ENCODE data around the gene KLHL2. TPM values are rescaled to one million over a fixed set of nuclear protein-coding genes. Genes with fewer than 3 reads are reported as not detected.
A peak's percentile ranks its signal among the peaks of the same experiment; 100 is the strongest.

Gene KLHL2
- polyA plus RNA-seq, 3 donors: 6.9 to 22.6 (median 11.1) TPM

DNA sequence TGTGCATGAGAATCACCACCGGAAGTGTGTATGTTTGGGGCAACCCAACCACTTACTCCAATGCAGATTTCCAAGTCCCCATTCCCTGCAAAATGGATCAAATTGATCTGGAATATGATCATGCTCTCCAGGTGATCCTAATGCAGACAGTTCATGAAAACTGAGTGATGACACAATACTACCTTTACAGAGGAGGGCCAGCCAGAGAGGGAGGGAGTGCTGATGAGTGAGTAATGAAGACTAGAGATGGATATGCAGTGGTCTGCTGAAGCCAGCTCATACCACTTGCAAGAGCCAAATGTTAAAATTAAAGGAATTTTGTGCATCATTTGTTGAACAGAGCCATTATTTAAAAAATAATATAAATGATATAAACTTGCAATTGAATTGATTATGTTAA lies 161.2 kb downstream of the KLHL2 start:
- no peaks in the 10 kb centered on the region for H3K27me3 ChIP-seq (ENCODE audit: control insufficient read depth in 2 of 2, insufficient read depth in 2 of 2, low read length in 2 of 2)
- H4K20me1 ChIP-seq (ENCODE audit: insufficient read depth, low read length): no peaks in the 10 kb centered on the region
- no peaks in the 10 kb centered on the region for H3K27me3 Mint-ChIP-seq (ENCODE audit: low read depth in 3 of 3)
- WGBS (ENCODE audit: insufficient coverage): 100% methylated on average over 1 of the region's 1 CpG
- no peaks in the 10 kb centered on the region for H3K9me3 ChIP-seq (replicated peaks in 1 of 2; ENCODE audit: control insufficient read depth in 1 of 2, insufficient read depth in 1 of 2, low read length in 2 of 2)
- H3K4me1 ChIP-seq (ENCODE audit: control insufficient read depth in 1 of 2, insufficient read depth in 2 of 2, low read length in 2 of 2): no peaks in the 10 kb centered on the region
- no peaks in the 10 kb centered on the region for H3K79me2 ChIP-seq (ENCODE audit: insufficient read depth, low read length)
- H3K4me2 ChIP-seq (replicated peaks; ENCODE audit: extremely low read depth, low read length, poor library complexity, severe bottlenecking): no peak overlapping the region
- peaks cover 0 to 2% (median 0%) of the 10 kb centered on the region in 7 donors for H3K9me3 Mint-ChIP-seq
- intact Hi-C loops (cut with micrococcal nuclease): no loop called here
- peaks cover 4% of the 10 kb centered on the region for H3K4me1 Mint-ChIP-seq
- no peak overlapping the region for H3K9ac ChIP-seq (ENCODE audit: insufficient read depth, low read length, poor library complexity, severe bottlenecking)
- no peak overlapping the region for H3K4me3 ChIP-seq (replicated peaks in 1 of 3; ENCODE audit: low read depth in 2 of 3, low read length in 3 of 3)
- H3K36me3 Mint-ChIP-seq: no peaks in the 10 kb centered on the region
- H3K4me3 Mint-ChIP-seq: no peak overlapping the region
- no peak for DNase-seq
- TF ChIP-seq, protein P1, sequence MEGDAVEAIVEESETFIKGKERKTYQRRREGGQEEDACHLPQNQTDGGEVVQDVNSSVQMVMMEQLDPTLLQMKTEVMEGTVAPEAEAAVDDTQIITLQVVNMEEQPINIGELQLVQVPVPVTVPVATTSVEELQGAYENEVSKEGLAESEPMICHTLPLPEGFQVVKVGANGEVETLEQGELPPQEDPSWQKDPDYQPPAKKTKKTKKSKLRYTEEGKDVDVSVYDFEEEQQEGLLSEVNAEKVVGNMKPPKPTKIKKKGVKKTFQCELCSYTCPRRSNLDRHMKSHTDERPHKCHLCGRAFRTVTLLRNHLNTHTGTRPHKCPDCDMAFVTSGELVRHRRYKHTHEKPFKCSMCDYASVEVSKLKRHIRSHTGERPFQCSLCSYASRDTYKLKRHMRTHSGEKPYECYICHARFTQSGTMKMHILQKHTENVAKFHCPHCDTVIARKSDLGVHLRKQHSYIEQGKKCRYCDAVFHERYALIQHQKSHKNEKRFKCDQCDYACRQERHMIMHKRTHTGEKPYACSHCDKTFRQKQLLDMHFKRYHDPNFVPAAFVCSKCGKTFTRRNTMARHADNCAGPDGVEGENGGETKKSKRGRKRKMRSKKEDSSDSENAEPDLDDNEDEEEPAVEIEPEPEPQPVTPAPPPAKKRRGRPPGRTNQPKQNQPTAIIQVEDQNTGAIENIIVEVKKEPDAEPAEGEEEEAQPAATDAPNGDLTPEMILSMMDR (IDR thresholded peaks at IDR 0.05): no peak
- no peak overlapping the region for H3K27ac Mint-ChIP-seq
- no peak overlapping the region for H3K27ac ChIP-seq (ENCODE audit: low read depth in 1 of 2, low read length in 2 of 2)
- no peaks in the 10 kb centered on the region for H3K36me3 ChIP-seq (replicated peaks in 1 of 2; ENCODE audit: control insufficient read depth in 1 of 2, insufficient read depth in 2 of 2, low read length in 2 of 2)
- H2AFZ ChIP-seq (ENCODE audit: insufficient read depth, low read depth, low read length, poor library complexity, severe bottlenecking): no peak overlapping the region

DNA sequence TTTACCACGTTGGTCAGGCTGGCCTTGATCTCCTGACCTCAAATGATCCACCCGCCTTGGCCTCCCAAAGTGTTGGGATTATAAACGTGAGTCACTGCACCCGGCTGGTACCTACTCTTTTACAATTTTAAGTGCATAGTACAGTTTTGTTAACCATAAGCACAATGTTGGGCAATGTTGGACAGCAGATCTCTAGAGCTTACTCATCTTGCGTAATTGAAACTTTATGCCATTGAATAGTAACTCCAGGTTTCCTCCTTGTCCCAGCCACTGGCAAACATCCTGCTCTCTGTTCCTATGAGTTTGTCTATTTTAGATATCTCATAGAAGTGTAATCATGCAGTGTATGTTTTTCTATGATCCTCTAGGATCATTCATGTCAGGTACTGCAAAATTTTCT lies 162.2 kb downstream of the KLHL2 start:
- Mint-ChIP-seq H3K4me1 (peaks cover 4% of the 10 kb centered on the region), H3K27ac (no peak overlapping the region), H3K36me3 (no peaks in the 10 kb centered on the region), H3K27me3 (ENCODE audit: low read depth in 3 of 3) (no peaks in the 10 kb centered on the region), H3K9me3 (peaks cover 0 to 4% (median under 1%) of the 10 kb centered on the region in 7 donors), H3K4me3 (no peak overlapping the region)
- Histone ChIP-seq H3K27me3 (ENCODE audit: control insufficient read depth in 2 of 2, insufficient read depth in 2 of 2, low read length in 2 of 2) (no peaks in the 10 kb centered on the region), H2AFZ (ENCODE audit: insufficient read depth, low read depth, low read length, poor library complexity, severe bottlenecking) (no peak overlapping the region), H3K9me3 (replicated peaks in 1 of 2; ENCODE audit: control insufficient read depth in 1 of 2, insufficient read depth in 1 of 2, low read length in 2 of 2) (no peaks in the 10 kb centered on the region), H3K36me3 (replicated peaks in 1 of 2; ENCODE audit: control insufficient read depth in 1 of 2, insufficient read depth in 2 of 2, low read length in 2 of 2) (no peaks in the 10 kb centered on the region), H3K4me1 (ENCODE audit: control insufficient read depth in 1 of 2, insufficient read depth in 2 of 2, low read length in 2 of 2) (no peaks in the 10 kb centered on the region), H4K20me1 (ENCODE audit: insufficient read depth, low read length) (no peaks in the 10 kb centered on the region), H3K27ac (ENCODE audit: low read depth in 1 of 2, low read length in 2 of 2) (no peak overlapping the region), H3K9ac (ENCODE audit: insufficient read depth, low read length, poor library complexity, severe bottlenecking) (no peak overlapping the region), H3K79me2 (ENCODE audit: insufficient read depth, low read length) (no peaks in the 10 kb centered on the region), H3K4me3 (replicated peaks in 1 of 3; ENCODE audit: low read depth in 2 of 3, low read length in 3 of 3) (no peak overlapping the region), H3K4me2 (replicated peaks; ENCODE audit: extremely low read depth, low read length, poor library complexity, severe bottlenecking) (no peak overlapping the region)
- TF ChIP-seq, protein P1 (IDR thresholded peaks at IDR 0.05): no peak
- no CpG with 5 or more reads among the region's 5 CpGs for WGBS (ENCODE audit: insufficient coverage)
- DNase-seq: peak in 2 of 3 donors; percentile 14 to 26
- intact Hi-C loops (cut with micrococcal nuclease): no loop called here
